Cerebellar cortex (tissue), 1 donor: ENCODE data around the gene HACD4.
A peak's percentile ranks its signal among the peaks of the same experiment; 100 is the strongest.

Source experiments
- DNase-seq: peaks from one replicate; pipeline ENCODE4 v3.0.0-alpha.2; 2015; ENCODE audit warnings: low spot score

Gene HACD4, protein sequence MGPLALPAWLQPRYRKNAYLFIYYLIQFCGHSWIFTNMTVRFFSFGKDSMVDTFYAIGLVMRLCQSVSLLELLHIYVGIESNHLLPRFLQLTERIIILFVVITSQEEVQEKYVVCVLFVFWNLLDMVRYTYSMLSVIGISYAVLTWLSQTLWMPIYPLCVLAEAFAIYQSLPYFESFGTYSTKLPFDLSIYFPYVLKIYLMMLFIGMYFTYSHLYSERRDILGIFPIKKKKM

GRCh38 chr9:21031091-21031807 lies at the start of gene HACD4:
HACD4 (minus strand) TSS chr9:21031640; CDS start chr9:21031590, 50 bp downstream.
- DNase-seq: no peak

- no peak for DNase-seq
These were observed 49.4 kb upstream of the HACD4 start for GRCh38 chr9:21080793-21081192.

- DNase-seq: peak; percentile 7
These were observed 47.3 kb upstream of the HACD4 start for GRCh38 chr9:21078702-21079101.

DNA sequence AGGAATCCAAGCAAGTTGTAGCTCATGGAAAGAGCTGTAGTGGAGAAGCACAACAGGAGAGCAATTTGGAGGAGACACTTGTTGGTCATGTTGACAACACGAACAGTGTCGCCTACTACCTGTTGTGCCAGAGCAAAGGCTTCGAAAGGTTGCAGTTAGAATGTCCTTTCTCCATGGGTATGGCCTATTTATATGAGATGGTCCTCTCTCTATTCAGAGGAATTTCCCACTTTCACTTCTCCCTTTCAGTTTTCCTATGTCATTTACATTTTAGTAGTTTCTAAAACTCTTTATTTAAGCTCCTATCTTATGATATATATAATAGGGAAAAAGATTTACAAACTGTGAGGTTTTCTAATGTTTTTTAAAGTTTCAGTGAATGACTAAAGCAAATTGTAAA lies 46.3 kb upstream of the HACD4 start, which contains the start of gene IFNB1:
Gene IFNB1, minus strand, starts transcription at position 162 of the 400 bp plus-strand sequence. Its CDS starts 73 bp downstream, at position 89.
- DNase-seq: no peak

- no peak for DNase-seq
These were observed 44.0 kb upstream of the HACD4 start for GRCh38 chr9:21075484-21075883.

DNA sequence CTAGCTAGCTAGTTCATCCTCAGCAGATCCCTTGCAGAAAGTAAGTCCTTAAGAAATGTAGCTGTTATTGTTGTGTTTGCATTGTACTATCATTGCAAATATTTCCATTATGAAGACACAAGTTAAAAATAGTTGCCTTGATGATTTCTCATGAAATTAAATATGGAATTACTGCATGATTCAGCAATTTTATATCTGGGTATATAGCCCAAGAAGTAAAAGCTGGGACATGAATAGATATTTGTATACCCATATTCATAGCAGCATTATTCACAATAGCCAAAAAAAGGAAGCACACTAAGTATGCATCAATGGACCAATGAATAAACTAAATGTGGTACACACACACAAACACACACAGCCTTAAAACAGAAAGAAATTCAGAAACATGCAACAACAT lies 39.5 kb upstream of the HACD4 start:
- DNase-seq: no peak

GRCh38 chr9:21070171-21070571 lies 38.7 kb upstream of the HACD4 start:
- peak; percentile 59 for DNase-seq

GRCh38 chr9:21060919-21061561 lies 29.6 kb upstream of the HACD4 start:
- DNase-seq: no peak

DNA sequence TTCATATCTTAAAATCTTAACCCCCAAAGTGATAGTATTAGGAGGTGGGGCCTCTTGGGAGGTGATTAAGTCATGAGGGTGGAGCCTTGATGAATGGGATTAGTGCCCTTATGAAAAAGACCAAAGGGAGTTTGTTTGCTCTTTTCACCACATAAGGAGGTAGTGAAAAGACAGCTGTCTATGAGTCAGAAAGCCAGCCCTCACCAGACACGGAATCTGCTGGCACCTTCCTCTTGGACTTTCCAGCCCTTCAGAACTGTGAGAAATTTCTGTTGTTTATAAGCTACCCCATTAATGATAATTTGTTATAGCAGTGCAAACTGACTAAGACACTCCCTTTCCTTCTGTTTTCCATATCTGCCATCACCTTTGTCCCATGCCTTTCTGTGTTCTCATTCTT lies 25.5 kb upstream of the HACD4 start:
- DNase-seq: no peak

DNA sequence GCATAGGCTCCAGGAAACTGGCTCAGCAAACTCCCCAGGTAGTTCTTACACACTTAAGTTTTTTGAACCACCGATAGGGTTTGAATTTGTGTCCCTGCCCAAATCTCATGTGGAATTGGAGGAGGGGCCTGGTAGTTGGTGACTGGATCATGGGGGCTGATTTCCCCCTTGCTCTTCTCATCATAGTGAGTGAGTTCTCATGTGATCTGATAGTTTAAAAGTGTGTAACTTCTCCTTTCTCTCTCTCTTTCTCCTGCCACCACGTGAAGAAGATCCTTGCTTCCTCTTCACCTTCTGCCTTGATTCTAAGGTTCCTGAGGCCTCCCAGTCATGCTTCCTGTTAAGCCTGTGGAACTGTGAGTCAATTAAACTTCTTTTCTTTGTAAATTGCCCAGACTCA lies 22.4 kb upstream of the HACD4 start:
- DNase-seq: no peak

DNA sequence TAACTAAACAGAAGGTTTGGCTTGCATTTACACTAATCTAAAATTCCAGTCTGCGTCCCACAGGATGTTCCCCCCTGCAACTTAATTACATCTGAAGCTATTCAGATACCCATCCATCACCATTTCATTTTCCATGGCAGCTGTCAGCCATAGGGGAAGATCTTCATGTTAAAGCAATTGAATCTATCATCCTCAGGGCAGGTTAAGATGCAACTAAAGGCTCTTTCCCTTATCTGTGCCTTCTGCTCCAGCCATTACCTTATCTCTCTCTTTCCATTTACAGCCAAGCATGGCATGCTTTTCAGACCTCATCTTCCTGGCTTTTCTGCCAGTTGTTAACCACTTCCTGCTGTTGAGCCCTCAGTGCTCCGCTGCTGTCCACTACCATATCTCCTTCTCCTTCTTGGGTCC lies 15.8 kb upstream of the HACD4 start:
- DNase-seq: no peak

GRCh38 chr9:21043841-21044240 lies 12.4 kb upstream of the HACD4 start:
- no peak for DNase-seq

DNA sequence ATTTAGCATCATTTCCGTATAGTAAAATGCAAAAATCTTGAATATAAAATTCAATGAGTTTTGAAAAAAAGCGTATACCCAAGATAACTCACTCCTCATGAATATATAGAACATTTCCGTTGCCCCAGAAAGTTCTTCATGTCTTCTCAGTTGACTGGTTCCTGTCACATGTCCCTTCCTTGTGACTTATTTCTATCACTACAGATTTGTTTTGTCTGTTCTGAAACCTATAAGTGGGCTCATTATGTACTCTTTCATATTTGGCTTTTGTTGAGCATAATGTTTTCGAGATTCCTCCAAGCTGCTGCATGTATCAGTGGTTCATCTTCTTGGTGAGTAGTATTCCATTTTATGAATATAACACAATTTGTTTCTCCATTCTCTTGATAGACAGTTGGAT lies 11.0 kb upstream of the HACD4 start:
- no peak for DNase-seq

DNA sequence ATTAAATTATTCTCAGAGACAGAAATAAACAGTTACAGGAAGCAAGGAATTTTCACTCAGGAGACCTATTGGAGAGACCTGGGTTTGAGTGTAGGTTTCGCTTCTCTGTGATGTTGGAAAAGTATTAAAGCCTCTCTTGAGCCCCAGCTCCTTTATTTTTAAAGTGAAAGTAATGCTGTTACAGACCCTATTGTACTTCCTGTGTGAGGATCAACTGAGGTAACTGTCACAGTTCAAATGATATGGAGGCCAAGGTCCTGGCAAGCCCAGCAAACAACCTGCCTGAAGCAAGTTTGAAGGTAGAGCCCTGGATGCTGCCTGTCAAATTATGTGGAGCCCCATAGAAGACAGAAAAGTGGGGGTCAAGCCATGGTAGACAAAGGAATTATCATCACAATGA lies 7.9 kb upstream of the HACD4 start:
- DNase-seq: no peak

DNA sequence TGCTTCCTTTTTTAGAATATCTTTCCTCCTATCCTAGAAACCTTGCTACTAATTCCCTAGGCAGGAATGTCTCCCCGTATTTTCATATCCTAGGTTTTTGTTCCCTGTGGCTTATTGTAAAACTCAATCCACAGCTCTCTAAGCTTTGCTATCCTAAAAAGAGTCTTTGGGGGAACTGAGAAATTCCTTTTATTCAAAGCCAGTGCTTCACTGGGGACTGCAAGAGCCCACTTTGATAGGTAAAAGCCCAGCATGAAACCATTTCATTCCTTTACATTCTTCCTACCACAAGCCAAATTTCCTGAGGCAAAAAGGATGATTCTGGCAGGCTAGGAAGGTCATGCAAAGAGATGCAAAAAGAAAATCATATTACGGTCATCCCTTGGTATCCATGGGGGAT lies 5.8 kb upstream of the HACD4 start:
- DNase-seq: no peak

DNA sequence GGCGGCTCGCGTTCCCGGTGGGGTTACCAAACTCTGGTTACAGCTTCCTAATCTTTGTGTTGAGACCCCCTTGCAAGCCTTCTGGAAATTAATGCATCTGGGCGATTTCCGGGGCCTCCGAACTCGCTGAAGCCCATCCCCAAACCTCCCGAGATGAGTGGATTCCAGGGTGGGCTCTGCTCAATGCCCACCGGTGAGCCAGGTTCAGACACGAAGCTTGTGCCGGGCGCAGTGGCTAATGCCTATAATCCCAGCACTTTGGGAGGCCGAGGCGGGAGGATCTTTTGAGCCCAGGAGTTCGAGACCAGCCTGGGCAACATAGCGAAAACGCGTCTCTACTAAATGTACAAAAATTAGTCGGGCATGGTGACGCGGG lies 356 bp upstream of the HACD4 start:
- DNase-seq: no peak

DNA sequence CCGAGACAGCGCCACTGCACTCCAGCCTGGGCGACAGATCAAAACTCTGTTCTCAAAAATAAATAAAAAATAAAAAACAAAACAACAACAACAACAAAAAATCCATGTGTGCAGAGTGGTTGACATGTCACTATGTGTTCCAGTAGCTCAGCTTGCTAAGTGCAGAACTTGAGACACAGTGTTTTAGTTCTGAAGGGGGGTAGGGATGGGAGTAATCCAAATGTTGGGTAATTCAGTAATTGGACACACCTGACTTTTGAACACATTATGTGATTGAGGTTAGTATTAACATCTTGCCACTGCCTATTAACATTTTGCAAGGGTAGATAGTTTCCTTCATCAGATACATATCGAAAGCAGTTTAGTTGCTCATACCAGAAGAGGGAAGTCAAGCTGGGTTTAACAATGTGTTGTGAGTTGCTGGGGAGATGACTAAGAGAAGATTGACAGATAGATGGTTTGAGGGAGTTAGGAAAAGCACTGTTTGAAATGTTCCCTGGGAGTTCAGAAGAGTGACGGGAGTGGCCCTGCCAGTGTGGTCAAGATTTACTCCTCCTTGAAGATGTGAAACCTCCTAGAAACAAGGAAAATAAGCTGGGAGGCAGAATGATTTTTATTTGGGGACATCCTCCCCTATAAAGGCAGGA lies 928 bp downstream of the HACD4 start:
- peak; percentile 9 for DNase-seq

DNA sequence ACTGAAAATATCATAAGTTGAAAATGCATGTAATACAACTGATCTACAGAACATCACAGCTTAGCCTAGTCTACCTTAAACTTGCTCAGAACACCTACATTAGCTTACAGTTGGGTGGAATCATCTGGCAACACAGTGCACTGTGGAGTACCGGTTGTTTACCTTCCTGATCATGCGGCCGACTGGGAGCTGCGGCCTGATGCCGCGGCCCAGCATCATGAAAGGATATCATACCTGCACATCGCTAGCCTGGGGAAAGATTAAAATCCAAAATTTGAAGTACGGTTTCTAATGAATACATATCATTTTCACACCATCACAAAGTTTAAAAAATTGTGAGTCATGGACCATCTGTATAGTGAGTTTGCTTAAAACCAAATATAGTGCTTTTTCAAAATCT lies 1.8 kb downstream of the HACD4 start:
- DNase-seq: no peak

DNA sequence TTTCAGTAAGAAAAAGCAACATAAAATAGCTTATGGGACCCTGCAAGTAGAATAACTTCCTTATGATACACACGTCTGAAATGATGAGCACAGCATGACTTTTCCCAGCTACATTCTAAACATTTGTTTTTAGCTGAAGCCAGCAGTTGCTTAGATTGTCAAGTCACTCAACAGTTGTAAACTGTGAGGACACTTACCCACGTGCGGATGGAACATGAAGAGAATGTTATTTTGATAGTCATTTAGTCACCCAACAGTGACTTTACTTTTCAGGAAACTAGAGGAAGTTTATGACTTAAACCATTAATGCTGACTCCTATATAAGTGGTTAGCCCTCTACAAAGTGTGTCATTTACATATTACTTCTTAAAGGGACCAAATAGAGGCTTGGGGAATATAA lies 3.0 kb downstream of the HACD4 start:
- no peak for DNase-seq

- DNase-seq: no peak
These were observed 4.1 kb downstream of the HACD4 start for GRCh38 chr9:21027295-21027694.

GRCh38 chr9:21023861-21024260 lies 7.6 kb downstream of the HACD4 start:
- DNase-seq: no peak

DNA sequence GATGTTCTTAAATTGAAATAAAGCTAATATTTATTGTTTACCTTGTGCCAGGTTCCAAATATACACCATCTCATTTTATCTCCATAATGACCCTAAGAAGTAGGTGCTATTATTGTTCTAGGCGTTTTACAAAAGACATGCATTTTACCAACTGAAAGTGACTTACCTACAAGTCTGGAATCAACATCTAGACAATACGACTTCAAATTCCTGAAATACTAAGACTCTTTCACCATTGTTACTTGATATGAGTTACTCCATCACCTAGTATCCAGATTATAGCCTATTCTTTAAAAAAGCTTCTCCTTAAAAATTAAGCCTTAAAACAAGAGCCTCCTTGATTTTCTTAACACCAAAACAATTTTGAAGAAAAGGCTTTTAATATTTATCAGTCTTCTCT lies 13.3 kb downstream of the HACD4 start:
- DNase-seq: no peak
